ENCODE measurements around the gene LAMB1. TPM values are rescaled to one million over a fixed set of nuclear protein-coding genes. Genes with fewer than 3 reads are reported as not detected.
A peak's percentile ranks its signal among the peaks of the same experiment; 100 is the strongest.

Gene LAMB1
- total RNA-seq, 2 donors from 2014 or later = 91.6 to 96.7 TPM

DNA sequence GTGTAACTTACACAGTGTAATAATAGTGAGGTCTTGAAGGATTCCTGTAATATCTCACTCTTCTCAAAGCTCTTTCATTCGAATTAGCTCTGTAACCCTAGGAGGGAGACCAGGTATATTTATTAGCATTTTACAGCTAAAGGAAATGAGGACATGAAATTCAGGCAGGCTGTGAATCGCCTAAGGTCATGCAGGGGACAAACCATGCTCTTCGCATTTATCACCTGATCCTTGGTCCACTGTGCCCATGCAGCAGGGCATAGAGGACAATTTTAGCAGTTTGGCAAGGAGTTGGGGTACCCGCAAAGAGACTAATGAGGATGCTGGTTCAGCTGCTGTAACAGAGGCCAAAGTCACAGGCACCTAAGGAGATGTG, 14.8 kb upstream of the LAMB1 start:
- intact Hi-C loops (cut with DNase I) = no loop called here
- no peak overlapping the region for H3K4me3 ChIP-seq
- H3K27ac ChIP-seq = no peak overlapping the region
- H3K4me1 ChIP-seq = peaks cover 4% of the 10 kb centered on the region
- no peak for DNase-seq
- no peaks in the 10 kb centered on the region for H3K36me3 ChIP-seq
- H3K27me3 ChIP-seq = no peaks in the 10 kb centered on the region
- H3K9me3 ChIP-seq = no peaks in the 10 kb centered on the region
- TF ChIP-seq, protein P1, sequence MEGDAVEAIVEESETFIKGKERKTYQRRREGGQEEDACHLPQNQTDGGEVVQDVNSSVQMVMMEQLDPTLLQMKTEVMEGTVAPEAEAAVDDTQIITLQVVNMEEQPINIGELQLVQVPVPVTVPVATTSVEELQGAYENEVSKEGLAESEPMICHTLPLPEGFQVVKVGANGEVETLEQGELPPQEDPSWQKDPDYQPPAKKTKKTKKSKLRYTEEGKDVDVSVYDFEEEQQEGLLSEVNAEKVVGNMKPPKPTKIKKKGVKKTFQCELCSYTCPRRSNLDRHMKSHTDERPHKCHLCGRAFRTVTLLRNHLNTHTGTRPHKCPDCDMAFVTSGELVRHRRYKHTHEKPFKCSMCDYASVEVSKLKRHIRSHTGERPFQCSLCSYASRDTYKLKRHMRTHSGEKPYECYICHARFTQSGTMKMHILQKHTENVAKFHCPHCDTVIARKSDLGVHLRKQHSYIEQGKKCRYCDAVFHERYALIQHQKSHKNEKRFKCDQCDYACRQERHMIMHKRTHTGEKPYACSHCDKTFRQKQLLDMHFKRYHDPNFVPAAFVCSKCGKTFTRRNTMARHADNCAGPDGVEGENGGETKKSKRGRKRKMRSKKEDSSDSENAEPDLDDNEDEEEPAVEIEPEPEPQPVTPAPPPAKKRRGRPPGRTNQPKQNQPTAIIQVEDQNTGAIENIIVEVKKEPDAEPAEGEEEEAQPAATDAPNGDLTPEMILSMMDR (IDR thresholded peaks at IDR 0.05) = no peak
- no peak overlapping the region for H3K9ac ChIP-seq (ENCODE audit: low read depth in 2 of 2, low read length in 2 of 2)

- DNase-seq = no peak
- Histone ChIP-seq H3K4me1 (peaks cover 5% of the 10 kb centered on the region), H3K27me3 (no peaks in the 10 kb centered on the region), H3K4me3 (no peak overlapping the region), H3K36me3 (no peaks in the 10 kb centered on the region), H3K27ac (no peak overlapping the region), H3K9ac (ENCODE audit: low read depth in 2 of 2, low read length in 2 of 2) (no peak overlapping the region), H3K9me3 (no peaks in the 10 kb centered on the region)
- TF ChIP-seq, protein P1 (IDR thresholded peaks at IDR 0.05) = peak; percentile 39
- intact Hi-C loops (cut with DNase I) = no loop called here
Measured at GRCh38 chr7:108016841-108017775, 14.1 kb upstream of the LAMB1 start.

- TF ChIP-seq, protein P1 (IDR thresholded peaks at IDR 0.05) = no peak
- Histone ChIP-seq H3K4me3 (no peak overlapping the region), H3K36me3 (no peaks in the 10 kb centered on the region), H3K4me1 (peaks cover 5% of the 10 kb centered on the region), H3K27me3 (no peaks in the 10 kb centered on the region), H3K9ac (ENCODE audit: low read depth in 2 of 2, low read length in 2 of 2) (no peak overlapping the region), H3K27ac (no peak overlapping the region), H3K9me3 (no peaks in the 10 kb centered on the region)
- DNase-seq = no peak
- intact Hi-C loops (cut with DNase I) = no loop called here
Measured at GRCh38 chr7:108015740-108016139, 12.8 kb upstream of the LAMB1 start.

DNA sequence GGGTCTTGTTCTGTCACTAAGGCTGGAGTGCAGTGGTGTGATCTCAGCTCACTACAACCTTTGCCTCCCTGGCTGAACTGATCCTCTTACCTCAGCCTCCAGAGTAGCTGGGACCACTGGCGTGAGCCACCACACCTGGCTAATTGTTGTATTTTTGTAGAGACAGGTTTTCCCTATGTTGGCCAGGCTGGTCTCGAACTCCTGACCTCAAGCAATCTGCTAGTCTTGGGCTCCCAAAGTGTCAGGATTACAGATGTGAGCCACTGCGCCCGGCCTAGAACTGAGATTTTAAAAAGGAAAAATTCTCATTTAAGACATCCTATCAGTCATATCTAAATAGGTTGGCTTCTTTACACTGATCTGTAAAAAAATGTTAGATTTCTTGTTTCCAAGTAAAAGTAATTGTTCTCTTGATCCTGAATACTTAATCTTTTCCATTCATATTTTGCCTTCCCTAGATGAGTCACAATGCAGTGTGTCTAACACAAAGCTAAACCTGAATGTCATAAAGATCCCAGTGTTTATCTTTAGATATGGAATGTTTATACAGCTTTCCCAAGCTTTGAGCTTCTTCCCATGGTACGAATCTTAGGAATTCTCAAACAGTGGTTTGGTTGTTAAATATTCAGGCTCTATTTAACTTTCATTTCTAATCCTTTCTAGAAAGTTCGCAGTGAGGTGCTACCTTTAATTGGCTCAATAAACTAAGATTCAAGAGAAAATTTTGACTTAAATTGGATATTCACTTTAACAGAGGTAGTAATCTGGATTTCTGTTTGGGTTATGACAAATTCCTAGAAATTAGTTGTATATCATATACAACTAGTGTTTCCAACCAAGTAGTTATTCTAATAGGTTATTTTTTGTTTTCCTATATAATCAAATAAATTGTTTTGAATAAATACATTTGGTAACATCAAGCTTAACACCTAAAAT, 12.1 kb upstream of the LAMB1 start:
- DNase-seq = no peak
- TF ChIP-seq, protein P1 (IDR thresholded peaks at IDR 0.05) = no peak
- peaks cover 5% of the 10 kb centered on the region for H3K4me1 ChIP-seq
- H3K27ac ChIP-seq = peak overlapping the region; percentile 18
- intact Hi-C loops (cut with DNase I) = no loop called here
- H3K9ac ChIP-seq (ENCODE audit: low read depth in 2 of 2, low read length in 2 of 2) = no peak overlapping the region
- H3K9me3 ChIP-seq = no peaks in the 10 kb centered on the region
- H3K27me3 ChIP-seq = no peaks in the 10 kb centered on the region
- no peaks in the 10 kb centered on the region for H3K36me3 ChIP-seq
- no peak overlapping the region for H3K4me3 ChIP-seq

DNA sequence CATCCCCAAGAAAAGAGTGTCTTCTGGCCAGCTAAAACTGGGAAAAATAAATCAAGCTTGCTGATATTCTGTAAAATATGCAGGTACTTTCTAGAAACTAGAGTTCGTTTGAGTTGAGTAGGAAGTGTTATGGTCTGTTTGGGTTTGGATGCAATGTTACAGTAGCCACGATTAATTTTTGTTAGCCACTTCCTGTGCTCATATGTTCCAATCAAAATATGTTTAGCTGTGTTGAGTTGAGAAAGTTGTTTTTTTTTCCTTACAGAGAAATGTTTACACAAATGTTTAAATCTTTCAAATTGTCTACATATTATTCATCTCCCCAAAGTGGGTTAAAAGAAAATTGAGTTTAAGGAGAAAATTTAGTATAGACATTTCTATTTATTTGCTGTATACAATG, 11.3 kb upstream of the LAMB1 start:
- H3K4me1 ChIP-seq = peaks cover 5% of the 10 kb centered on the region
- TF ChIP-seq, protein P1 (IDR thresholded peaks at IDR 0.05) = no peak
- DNase-seq = no peak

More for the DNA sequence above, 11.3 kb upstream of the LAMB1 start:
- Histone ChIP-seq H3K9me3 (no peaks in the 10 kb centered on the region), H3K9ac (ENCODE audit: low read depth in 2 of 2, low read length in 2 of 2) (no peak overlapping the region), H3K4me3 (no peak overlapping the region), H3K36me3 (no peaks in the 10 kb centered on the region), H3K27me3 (no peaks in the 10 kb centered on the region), H3K27ac (no peak overlapping the region)
- intact Hi-C loops (cut with DNase I) = no loop called here
